GM19035 (cell line): Measurements from ENCODE around the gene NOL8.

Experiments
- ATAC-seq: cut with Tn5 transposase; IDR thresholded peaks from one replicate; pipeline ENCODE4 v1.9.1; 2021; ENCODE audit not compliant: unreplicated experiment

NOL8 gene

DNA sequence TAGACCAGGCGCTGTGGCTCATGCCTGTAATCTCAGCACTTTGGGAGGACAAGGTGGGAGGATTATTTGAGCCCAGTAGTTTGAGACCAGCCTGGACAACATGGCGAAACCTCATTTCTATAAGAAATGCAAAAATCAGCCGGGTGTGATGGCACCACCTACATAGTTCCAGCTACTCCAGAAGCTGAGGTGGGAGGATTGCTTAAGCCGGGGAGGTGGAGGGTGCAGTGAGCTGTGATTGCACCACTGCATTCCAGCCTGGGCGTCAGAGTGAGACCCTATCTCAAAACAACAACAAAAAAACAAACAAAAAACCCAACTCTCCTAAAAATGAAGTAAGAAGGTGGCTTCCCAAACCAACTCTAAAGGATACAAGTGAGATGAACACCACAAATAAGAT is 54.6 kb downstream of the NOL8 start:
- no peak for ATAC-seq

DNA sequence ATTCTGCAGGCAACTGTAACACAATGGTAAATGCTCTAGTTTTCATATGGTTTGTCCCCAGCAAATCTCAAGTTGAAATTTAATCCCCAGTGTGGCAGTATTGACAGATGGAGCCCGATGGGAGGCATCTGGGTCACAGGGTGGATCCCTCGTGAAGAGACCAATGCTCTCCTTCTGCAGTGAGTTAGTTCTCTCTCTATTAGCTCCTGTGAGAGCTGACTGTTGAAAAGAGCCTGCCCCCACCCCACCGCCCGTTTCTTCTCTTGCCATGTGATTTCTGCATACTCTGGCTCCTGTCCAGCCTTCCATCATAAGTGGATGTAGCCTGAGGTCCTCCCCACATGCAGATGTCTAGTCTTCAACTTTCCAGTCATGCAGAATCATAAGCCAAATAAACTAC is 58.7 kb downstream of the NOL8 start:
- ATAC-seq = no peak

GRCh38 chr9:92265154-92265553 is 60.0 kb downstream of the NOL8 start:
- ATAC-seq = no peak

DNA sequence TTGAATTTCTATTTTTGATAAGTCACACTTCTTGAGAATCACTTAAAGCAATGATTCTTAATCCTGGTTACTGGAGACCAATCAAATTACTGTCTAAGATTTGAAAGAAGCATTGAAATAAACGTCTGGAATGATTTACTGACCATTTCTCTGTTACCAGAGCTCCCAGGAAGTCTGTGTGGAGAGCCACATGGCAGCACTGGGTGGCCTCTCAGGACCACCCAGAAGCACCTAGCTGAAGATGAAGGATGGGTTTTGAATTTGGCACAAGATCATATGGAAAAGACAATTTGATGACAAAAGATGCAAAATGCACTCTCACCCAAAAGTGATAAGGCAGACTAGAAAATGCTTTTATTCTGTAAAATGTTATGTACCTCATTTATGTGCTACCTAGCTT is 62.0 kb downstream of the NOL8 start:
- no peak for ATAC-seq

GRCh38 chr9:92257327-92257726 is 67.8 kb downstream of the NOL8 start:
- no peak for ATAC-seq

DNA sequence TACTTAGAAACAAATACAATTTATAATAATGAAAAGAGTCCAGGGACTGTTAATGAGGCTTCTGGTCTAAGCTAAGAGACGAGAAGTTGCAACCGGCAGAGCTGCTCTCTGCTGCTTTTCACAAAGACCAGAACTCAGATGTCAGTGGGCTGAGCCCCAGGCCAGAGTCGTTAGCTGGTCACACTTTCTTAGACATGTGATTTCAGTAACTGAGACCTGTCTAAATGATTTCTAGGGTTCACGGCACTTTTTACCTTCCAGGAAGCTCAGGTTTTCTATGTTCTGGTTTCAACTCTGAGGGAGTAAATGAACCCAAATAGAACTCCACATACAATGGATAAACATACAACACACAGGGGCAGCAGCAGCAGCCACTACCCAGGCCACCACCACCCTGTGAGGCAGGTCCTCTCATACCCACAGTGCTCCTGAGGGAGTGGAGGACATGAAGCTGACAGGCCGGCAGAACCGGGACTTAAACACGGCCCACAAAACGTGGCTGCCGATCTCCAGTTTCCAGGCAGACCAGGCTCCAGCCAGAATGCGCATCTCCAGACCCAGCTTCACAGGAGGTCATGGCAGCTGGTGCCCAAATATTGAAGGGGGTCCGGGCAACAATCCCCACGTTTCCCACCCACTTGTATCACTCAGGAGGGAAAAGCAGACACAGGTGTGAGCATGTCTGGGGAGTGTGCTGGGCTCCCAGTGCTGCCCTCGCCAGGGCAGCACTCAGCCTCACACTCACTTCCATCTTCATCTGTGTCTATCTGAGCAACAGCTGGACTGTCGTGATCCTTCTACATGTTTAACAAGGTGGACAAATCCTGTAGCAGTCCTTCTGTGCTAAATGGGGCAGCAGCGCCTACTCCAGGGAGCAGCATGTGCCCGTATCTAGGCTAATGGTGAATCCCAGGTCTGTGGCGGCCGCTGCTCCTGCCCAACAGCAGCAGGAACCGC is 70.5 kb downstream of the NOL8 start:
- no peak for ATAC-seq

GRCh38 chr9:92253656-92254055 is 71.5 kb downstream of the NOL8 start:
- no peak for ATAC-seq

DNA sequence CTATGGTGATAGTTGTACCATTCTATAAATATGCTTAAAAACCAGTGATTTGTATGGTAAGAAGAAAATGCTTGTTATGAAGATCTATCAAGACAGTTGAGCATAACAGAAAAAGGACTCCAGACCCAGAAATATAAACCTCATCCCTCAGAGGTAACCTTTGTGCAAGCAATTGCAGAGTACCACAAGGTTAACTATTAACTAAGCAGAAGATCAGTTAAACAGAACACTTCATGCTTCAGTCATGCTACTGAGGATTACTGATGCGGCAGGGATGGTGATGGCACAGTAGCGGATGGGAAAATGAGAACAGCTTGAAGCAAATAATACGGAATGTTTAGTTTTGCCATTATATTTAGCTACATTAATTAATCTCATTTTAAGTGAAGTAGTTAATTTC is 77.2 kb downstream of the NOL8 start:
- no peak for ATAC-seq
